Astrocyte (in vitro differentiated cells and primary cell): ENCODE results near the gene HEXIM2. TPM values are rescaled to one million over a fixed set of nuclear protein-coding genes. Genes with fewer than 3 reads are reported as not detected.

ENCODE experiments used
- DNase-seq: peaks from one replicate; pipeline ENCODE4 v3.0.0-alpha.2; 2010; ENCODE audit warnings: low read depth
- FAIRE-seq: peaks from 2 replicates; lab custom pipeline; 2011; peaks lifted over from hg19 to GRCh38; lab: Jason Lieb, UNC
- H2AFZ ChIP-seq: 2 replicates; pipeline ENCODE4 v1.6.0; 2012; ENCODE audit warnings: low read depth, low read length, inconsistent platforms
- H3K27ac ChIP-seq: 2 replicates; pipeline ENCODE4 v1.5.1; 2011; ENCODE audit warnings: low read depth, low read length, inconsistent platforms
- H3K27me3 ChIP-seq: 2 replicates; pipeline ENCODE4 v1.6.0; 2011; ENCODE audit warnings: low read length, inconsistent platforms; ENCODE audit not compliant: insufficient read depth
- H3K36me3 ChIP-seq: 2 replicates; pipeline ENCODE4 v1.5.1; 2011; ENCODE audit warnings: low read length, inconsistent platforms; ENCODE audit not compliant: insufficient read depth
- H3K4me1 ChIP-seq: 2 replicates; pipeline ENCODE4 v1.5.1; 2011; ENCODE audit warnings: low read length, inconsistent platforms; ENCODE audit not compliant: insufficient read depth
- H3K4me2 ChIP-seq: 2 replicates; pipeline ENCODE4 v1.6.0; 2012; ENCODE audit warnings: low read length, inconsistent platforms
- H3K4me3 ChIP-seq: 2 replicates; pipeline ENCODE4 v1.5.1; 2011; ENCODE audit warnings: low read depth, mild to moderate bottlenecking, low read length, inconsistent platforms; ENCODE audit not compliant: insufficient read depth
- H3K79me2 ChIP-seq: 2 replicates; pipeline ENCODE4 v1.6.0; 2012; ENCODE audit warnings: mild to moderate bottlenecking, low read length, inconsistent platforms; ENCODE audit not compliant: insufficient read depth
- H3K9ac ChIP-seq: 2 replicates; pipeline ENCODE4 v1.6.0; 2012; ENCODE audit warnings: mild to moderate bottlenecking, low read length, inconsistent platforms
- H3K9me3 ChIP-seq: 2 replicates; pipeline ENCODE4 v1.5.1; 2012; ENCODE audit warnings: low read depth, mild to moderate bottlenecking, low read length, inconsistent platforms; ENCODE audit not compliant: insufficient read depth
- H4K20me1 ChIP-seq: 2 replicates; pipeline ENCODE4 v1.6.0; 2012; ENCODE audit warnings: low read length, inconsistent platforms; ENCODE audit not compliant: insufficient read depth
- H3K27ac Mint-ChIP-seq: one replicate; pipeline ENCODE4 v1.8.0; 2021; ENCODE audit warnings: mild to moderate bottlenecking, mixed read lengths; ENCODE audit not compliant: unreplicated experiment
- H3K27me3 Mint-ChIP-seq: one replicate; pipeline ENCODE4 v1.8.0; 2021; ENCODE audit warnings: low read depth, mixed read lengths; ENCODE audit not compliant: unreplicated experiment
- H3K36me3 Mint-ChIP-seq: one replicate; pipeline ENCODE4 v1.8.0; 2021; ENCODE audit warnings: low read depth, mixed read lengths; ENCODE audit not compliant: unreplicated experiment
- H3K4me1 Mint-ChIP-seq: one replicate; pipeline ENCODE4 v1.8.0; 2021; ENCODE audit warnings: low read depth, mixed read lengths; ENCODE audit not compliant: unreplicated experiment
- H3K4me3 Mint-ChIP-seq: one replicate; pipeline ENCODE4 v1.8.0; 2021; ENCODE audit warnings: mild to moderate bottlenecking, moderate library complexity, mixed read lengths; ENCODE audit not compliant: unreplicated experiment
- H3K9me3 Mint-ChIP-seq: one replicate; pipeline ENCODE4 v1.8.0; 2021; ENCODE audit warnings: mild to moderate bottlenecking, mixed read lengths; ENCODE audit not compliant: unreplicated experiment
- CTCF ChIP-seq: IDR thresholded peaks from 2 replicates; pipeline ENCODE4 v1.5.1; 2011; ENCODE audit warnings: low read depth, mild to moderate bottlenecking, inconsistent platforms, low read length, moderate library complexity; ENCODE audit not compliant: insufficient read depth
- EZH2 ChIP-seq: IDR thresholded peaks from 2 replicates; pipeline ENCODE4 v1.6.1; 2012; ENCODE audit warnings: mild to moderate bottlenecking, low read length, inconsistent platforms; ENCODE audit not compliant: insufficient read depth
- total RNA-seq: library from RNA; stranded (reverse); gene quantifications from 2 replicates; pipeline ENCODE4 v1.2.1, GENCODE V29; 2021

The HEXIM2 gene
- total RNA-seq, 1 donor from 2014 or later, result 9.0 TPM

- Mint-ChIP-seq H3K27ac (no peak overlapping the region), H3K4me1 (peaks cover 18% of the 10 kb centered on the region), H3K4me3 (no peak overlapping the region), H3K36me3 (peaks cover 3% of the 10 kb centered on the region), H3K27me3 (no peaks in the 10 kb centered on the region), H3K9me3 (no peaks in the 10 kb centered on the region)
- no peak overlapping the region for H3K4me3 ChIP-seq
- H3K9me3 ChIP-seq, result no peaks in the 10 kb centered on the region
- H2AFZ ChIP-seq, result no peak overlapping the region
- H3K27me3 ChIP-seq, result no peaks in the 10 kb centered on the region
- no peak for DNase-seq
- H3K4me2 ChIP-seq, result no peak overlapping the region
- peaks cover 18% of the 10 kb centered on the region for H3K4me1 ChIP-seq
- TF ChIP-seq EZH2 (no peak), CTCF (no peak)
- no peak for FAIRE-seq
- no peak overlapping the region for H3K27ac ChIP-seq
- H3K79me2 ChIP-seq, result peaks cover 55% of the 10 kb centered on the region
- H3K9ac ChIP-seq, result no peak overlapping the region
- peaks cover 24% of the 10 kb centered on the region for H4K20me1 ChIP-seq
- H3K36me3 ChIP-seq, result no peaks in the 10 kb centered on the region
These were observed 6.6 kb upstream of the HEXIM2 start for GRCh38 chr17:45155029-45155428.

GRCh38 chr17:45155483-45155882, 6.2 kb upstream of the HEXIM2 start:
- FAIRE-seq, result no peak
- no peaks in the 10 kb centered on the region for H3K36me3 ChIP-seq
- no peak for DNase-seq
- Mint-ChIP-seq H3K27me3 (no peaks in the 10 kb centered on the region), H3K36me3 (no peaks in the 10 kb centered on the region), H3K4me1 (peaks cover 19% of the 10 kb centered on the region), H3K4me3 (no peak overlapping the region), H3K9me3 (no peaks in the 10 kb centered on the region), H3K27ac (no peak overlapping the region)
- H3K27ac ChIP-seq, result no peak overlapping the region
- H3K4me3 ChIP-seq, result no peak overlapping the region
- TF ChIP-seq EZH2, result no peak
- TF ChIP-seq CTCF, result no peak
- no peak overlapping the region for H3K4me2 ChIP-seq
- no peaks in the 10 kb centered on the region for H3K27me3 ChIP-seq
- peaks cover 20% of the 10 kb centered on the region for H4K20me1 ChIP-seq
- peaks cover 18% of the 10 kb centered on the region for H3K4me1 ChIP-seq
- H3K79me2 ChIP-seq, result peaks cover 55% of the 10 kb centered on the region
- no peak overlapping the region for H3K9ac ChIP-seq
- H3K9me3 ChIP-seq, result no peaks in the 10 kb centered on the region
- H2AFZ ChIP-seq, result no peak overlapping the region

DNA sequence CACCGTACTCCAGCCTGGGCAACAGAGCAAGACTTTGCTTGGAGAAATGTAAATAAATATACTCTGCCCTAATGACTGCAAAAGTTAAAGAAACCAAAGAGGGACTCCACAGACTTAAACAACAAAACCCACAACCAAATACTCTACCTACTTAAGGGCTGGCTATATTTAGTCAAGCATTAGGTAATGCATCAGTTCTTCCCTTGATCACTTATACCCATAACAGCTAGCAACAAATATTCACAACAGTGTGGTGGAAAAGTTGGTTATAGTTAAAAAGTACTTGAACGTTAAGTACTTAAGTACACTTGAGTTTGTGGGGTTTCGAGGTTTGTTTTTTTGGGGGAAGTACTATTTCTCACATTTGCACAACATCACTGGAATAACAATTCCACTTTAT, 5.4 kb upstream of the HEXIM2 start:
- no peak for FAIRE-seq
- H3K27ac Mint-ChIP-seq, result no peak overlapping the region

More for the DNA sequence above, 5.4 kb upstream of the HEXIM2 start:
- Histone ChIP-seq H3K9me3 (no peaks in the 10 kb centered on the region), H3K4me3 (no peak overlapping the region), H3K4me1 (peaks cover 15% of the 10 kb centered on the region), H3K9ac (no peak overlapping the region), H3K36me3 (no peaks in the 10 kb centered on the region), H4K20me1 (peaks cover 13% of the 10 kb centered on the region), H2AFZ (no peak overlapping the region), H3K79me2 (peaks cover 55% of the 10 kb centered on the region), H3K27ac (no peak overlapping the region), H3K4me2 (no peak overlapping the region), H3K27me3 (no peaks in the 10 kb centered on the region)
- no peaks in the 10 kb centered on the region for H3K9me3 Mint-ChIP-seq
- no peak for TF ChIP-seq EZH2
- TF ChIP-seq CTCF, result no peak
- no peaks in the 10 kb centered on the region for H3K27me3 Mint-ChIP-seq
- no peak overlapping the region for H3K4me3 Mint-ChIP-seq
- no peak for DNase-seq
- H3K4me1 Mint-ChIP-seq, result peaks cover 19% of the 10 kb centered on the region
- no peaks in the 10 kb centered on the region for H3K36me3 Mint-ChIP-seq
